LNCaP clone FGC (cell line): ENCODE data around the gene GRIK3.

ENCODE experiments used
- DNase-seq: peaks from one replicate; pipeline ENCODE4 v3.0.0-alpha.2; 2011; ENCODE audit warnings: low read depth
- H3K4me3 ChIP-seq: 2 replicates; pipeline ENCODE4 v1.5.1; 2011; ENCODE audit warnings: mild to moderate bottlenecking, low read depth, low read length, control low read depth
- CTCF ChIP-seq: IDR thresholded peaks from 2 replicates; pipeline ENCODE4 v1.5.1; 2012; ENCODE audit warnings: mild to moderate bottlenecking; ENCODE audit not compliant: control insufficient read depth, insufficient read depth; ENCODE audit errors: extremely low read depth

Gene GRIK3

GRCh38 chr1:36782785-36783184, 251.5 kb downstream of the GRIK3 start:
- TF ChIP-seq CTCF, result no peak
- DNase-seq, result no peak
- H3K4me3 ChIP-seq, result no peak overlapping the region

- no peak for TF ChIP-seq CTCF
- H3K4me3 ChIP-seq, result no peak overlapping the region
- DNase-seq, result no peak
Observed at GRCh38 chr1:36782085-36782484, 252.2 kb downstream of the GRIK3 start.

- DNase-seq, result no peak
- no peak for TF ChIP-seq CTCF
- H3K4me3 ChIP-seq, result no peak overlapping the region
Observed at GRCh38 chr1:36781098-36781497, 253.2 kb downstream of the GRIK3 start.

- H3K4me3 ChIP-seq, result no peak overlapping the region
- TF ChIP-seq CTCF, result no peak
- no peak for DNase-seq
Observed at GRCh38 chr1:36778740-36779139, 255.6 kb downstream of the GRIK3 start.

- TF ChIP-seq CTCF, result no peak
- DNase-seq, result no peak
- no peak overlapping the region for H3K4me3 ChIP-seq
Observed at GRCh38 chr1:36776948-36777831, 257.1 kb downstream of the GRIK3 start.

GRCh38 chr1:36776256-36776655, 258.1 kb downstream of the GRIK3 start:
- DNase-seq, result no peak
- TF ChIP-seq CTCF, result no peak
- H3K4me3 ChIP-seq, result no peak overlapping the region

GRCh38 chr1:36775716-36776115, 258.6 kb downstream of the GRIK3 start:
- no peak for DNase-seq
- no peak overlapping the region for H3K4me3 ChIP-seq
- TF ChIP-seq CTCF, result no peak
